GM23338 (cell line): Measurements from ENCODE around the gene TMEM273. TPM values are rescaled to one million over a fixed set of nuclear protein-coding genes. Genes with fewer than 3 reads are reported as not detected.

ENCODE experiments used
- ATAC-seq: fragments of 200-7000 bp; cut with Tn5 transposase; 3 replicates; pipeline ENCODE4 v1.9.1; 2020
- DNase-seq: peaks from one replicate; pipeline ENCODE4 v3.0.0-alpha.2; 2015; ENCODE audit warnings: low spot score
- H2AFZ ChIP-seq: fragments of 200-600 bp; sonication (generic); 2 replicates; pipeline ENCODE4 v1.8.0; 2016; ENCODE audit warnings: antibody characterized with exemption, mild to moderate bottlenecking, moderate library complexity
- H3F3A ChIP-seq: fragments of 200-600 bp; sonication (generic); replicated peaks from 2 replicates; pipeline ENCODE4 v1.8.0; 2017; ENCODE audit warnings: antibody characterized with exemption, mixed run types, low read depth
- H3K27ac ChIP-seq: fragments of 200-600 bp; sonication (generic); 2 replicates; pipeline ENCODE4 v1.6.1; 2016; ENCODE audit warnings: low read depth
- H3K27me3 ChIP-seq: fragments of 200-600 bp; sonication (generic); 2 replicates; pipeline ENCODE4 v1.8.0; 2016; ENCODE audit warnings: mild to moderate bottlenecking, mixed run types, moderate library complexity; ENCODE audit not compliant: insufficient read depth
- H3K36me3 ChIP-seq: fragments of 200-600 bp; sonication (generic); 2 replicates; pipeline ENCODE4 v1.8.0; 2016; ENCODE audit warnings: mild to moderate bottlenecking; ENCODE audit not compliant: insufficient read depth
- H3K4me1 ChIP-seq: fragments of 200-600 bp; sonication (generic); 2 replicates; pipeline ENCODE4 v1.8.0; 2016; ENCODE audit warnings: mild to moderate bottlenecking, moderate library complexity; ENCODE audit not compliant: insufficient read depth
- H3K4me2 ChIP-seq: fragments of 200-600 bp; sonication (generic); 2 replicates; pipeline ENCODE4 v1.7.1; 2017; ENCODE audit warnings: mixed run types
- H3K4me3 ChIP-seq: fragments of 200-600 bp; sonication (generic); 2 replicates; pipeline ENCODE4 v1.6.1; 2016; ENCODE audit warnings: mixed run types
- H3K79me2 ChIP-seq: fragments of 200-600 bp; sonication (generic); replicated peaks from 2 replicates; pipeline ENCODE4 v1.8.0; 2017; ENCODE audit warnings: mild to moderate bottlenecking; ENCODE audit not compliant: insufficient read depth
- H3K9me2 ChIP-seq: fragments of 200-600 bp; sonication (generic); 2 replicates; pipeline ENCODE4 v1.8.0; 2017; ENCODE audit not compliant: insufficient read depth
- H4K20me1 ChIP-seq: fragments of 200-600 bp; sonication (generic); replicated peaks from 2 replicates; pipeline ENCODE4 v1.8.0; 2017; ENCODE audit warnings: mild to moderate bottlenecking; ENCODE audit not compliant: insufficient read depth
- H3K27ac Mint-ChIP-seq: 2 replicates; pipeline ENCODE4 v1.8.0; 2020; ENCODE audit warnings: inconsistent platforms, mild to moderate bottlenecking, moderate library complexity, mixed read lengths
- H3K27me3 Mint-ChIP-seq: 3 replicates; pipeline ENCODE4 v1.8.0; 2022; ENCODE audit warnings: low read depth, mild to moderate bottlenecking, moderate library complexity, mixed read lengths, inconsistent platforms; ENCODE audit not compliant: insufficient read depth, poor library complexity
- H3K36me3 Mint-ChIP-seq: 3 replicates; pipeline ENCODE4 v1.8.0; 2021; ENCODE audit warnings: low read depth, mild to moderate bottlenecking, inconsistent platforms, moderate library complexity, mixed read lengths
- H3K4me1 Mint-ChIP-seq: 3 replicates; pipeline ENCODE4 v1.8.0; 2020; ENCODE audit warnings: mild to moderate bottlenecking, inconsistent platforms, mixed read lengths
- H3K4me3 Mint-ChIP-seq: 3 replicates; pipeline ENCODE4 v1.8.0; 2021; ENCODE audit warnings: moderate library complexity, mild to moderate bottlenecking, inconsistent platforms, mixed read lengths
- H3K9me3 Mint-ChIP-seq: 3 replicates; pipeline ENCODE4 v1.8.0; 2020; ENCODE audit warnings: moderate library complexity, mild to moderate bottlenecking, inconsistent platforms, mixed read lengths
- EZH2 ChIP-seq: fragments of 200-600 bp; sonication (generic); IDR thresholded peaks from one replicate; pipeline ENCODE4 v1.8.0; 2017; ENCODE audit warnings: antibody characterized with exemption, mild to moderate bottlenecking, low read depth; ENCODE audit not compliant: unreplicated experiment
- EZH2phosphoT487 ChIP-seq: fragments of 200-600 bp; sonication (generic); IDR thresholded peaks from one replicate; pipeline ENCODE4 v1.8.1; 2018; ENCODE audit warnings: antibody characterized with exemption; ENCODE audit not compliant: unreplicated experiment
- NANOG ChIP-seq: IDR thresholded peaks from 2 replicates; pipeline ENCODE4 v1.6.1; 2016; ENCODE audit warnings: antibody characterized with exemption, borderline replicate concordance
- STAT1 ChIP-seq: IDR thresholded peaks from one replicate; pipeline ENCODE4 v1.6.1; 2016; ENCODE audit warnings: antibody characterized with exemption; ENCODE audit not compliant: unreplicated experiment
- ZNF331 ChIP-seq: fragments of 250-450 bp; sonication (Bioruptor Pico); IDR thresholded peaks from 2 replicates; pipeline ENCODE4 v1.5.0; 2020; ENCODE audit warnings: low read depth, mild to moderate bottlenecking, moderate library complexity
- polyA plus RNA-seq: library from polyadenylated mRNA; unstranded; fragments of >200 nt; fragmentation: Nextera tagmentation; extraction: Ambion mirVana; gene quantifications from 2 replicates; pipeline ENCODE4 v1.2.1, GENCODE V29; 2016
- total RNA-seq: library from RNA; depleted of rRNA; stranded (reverse); fragments of >200 nt; shearing (Covaris generic); gene quantifications from 2 replicates; pipeline ENCODE4 v1.2.3, GENCODE V29; 2014
- TF ChIP-seq, protein P1 (sequence below): IDR thresholded peaks from one replicate; pipeline ENCODE4 v1.6.1; 2018; ENCODE audit warnings: antibody characterized with exemption; ENCODE audit not compliant: unreplicated experiment
- TF ChIP-seq, protein P2 (sequence below): fragments of 250-450 bp; sonication (Bioruptor Pico); IDR thresholded peaks from 2 replicates; pipeline ENCODE4 v1.5.0; 2020; ENCODE audit warnings: mild to moderate bottlenecking, moderate library complexity
- TF ChIP-seq, protein P3 (sequence below), 2 experiments: fragments of 200-600 bp in 1 of 2; sonication (generic) in 1 of 2; conservative IDR thresholded peaks; 2 replicates each; pipeline versions ENCODE4 v1.5.1 to v1.6.1; 2016 to 2017; ENCODE audit warnings: antibody characterized with exemption in 2 of 2, low read depth in 2 of 2, mild to moderate bottlenecking in 2 of 2, moderate library complexity in 1 of 2

TMEM273 gene
- total and polyA plus RNA-seq, 2 experiments from 2014 or later: not detected

DNA sequence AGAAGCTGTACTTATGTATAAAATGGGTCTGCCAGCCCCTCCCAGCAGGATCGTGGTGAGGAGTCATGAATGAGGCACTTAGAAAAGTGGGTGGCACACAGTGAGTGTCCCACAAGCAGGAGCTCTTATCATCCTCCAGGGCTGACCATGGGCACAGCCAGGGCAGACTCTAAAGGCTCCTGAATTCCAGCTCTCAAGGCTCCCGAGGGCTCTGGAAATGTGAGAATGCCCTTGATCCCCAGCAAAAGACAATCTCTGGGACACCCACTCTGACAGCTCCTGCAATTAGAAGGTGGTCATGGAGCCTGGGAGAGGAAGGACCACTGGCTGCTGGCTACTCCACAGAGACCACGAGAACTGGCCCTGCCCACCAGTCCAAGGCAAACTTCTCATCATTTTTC lies 74.5 kb downstream of the TMEM273 start:
- no peaks in the 10 kb centered on the region for H3K36me3 ChIP-seq
- no peak for DNase-seq

More for the DNA sequence above, 74.5 kb downstream of the TMEM273 start:
- H3K27ac ChIP-seq: no peak overlapping the region
- Mint-ChIP-seq H3K36me3 (no peaks in the 10 kb centered on the region), H3K27me3 (peaks cover 10% of the 10 kb centered on the region), H3K27ac (no peak overlapping the region), H3K4me1 (peaks cover 8% of the 10 kb centered on the region), H3K4me3 (no peak overlapping the region), H3K9me3 (no peaks in the 10 kb centered on the region)
- no peak for TF ChIP-seq ZNF331
- TF ChIP-seq, protein P1, sequence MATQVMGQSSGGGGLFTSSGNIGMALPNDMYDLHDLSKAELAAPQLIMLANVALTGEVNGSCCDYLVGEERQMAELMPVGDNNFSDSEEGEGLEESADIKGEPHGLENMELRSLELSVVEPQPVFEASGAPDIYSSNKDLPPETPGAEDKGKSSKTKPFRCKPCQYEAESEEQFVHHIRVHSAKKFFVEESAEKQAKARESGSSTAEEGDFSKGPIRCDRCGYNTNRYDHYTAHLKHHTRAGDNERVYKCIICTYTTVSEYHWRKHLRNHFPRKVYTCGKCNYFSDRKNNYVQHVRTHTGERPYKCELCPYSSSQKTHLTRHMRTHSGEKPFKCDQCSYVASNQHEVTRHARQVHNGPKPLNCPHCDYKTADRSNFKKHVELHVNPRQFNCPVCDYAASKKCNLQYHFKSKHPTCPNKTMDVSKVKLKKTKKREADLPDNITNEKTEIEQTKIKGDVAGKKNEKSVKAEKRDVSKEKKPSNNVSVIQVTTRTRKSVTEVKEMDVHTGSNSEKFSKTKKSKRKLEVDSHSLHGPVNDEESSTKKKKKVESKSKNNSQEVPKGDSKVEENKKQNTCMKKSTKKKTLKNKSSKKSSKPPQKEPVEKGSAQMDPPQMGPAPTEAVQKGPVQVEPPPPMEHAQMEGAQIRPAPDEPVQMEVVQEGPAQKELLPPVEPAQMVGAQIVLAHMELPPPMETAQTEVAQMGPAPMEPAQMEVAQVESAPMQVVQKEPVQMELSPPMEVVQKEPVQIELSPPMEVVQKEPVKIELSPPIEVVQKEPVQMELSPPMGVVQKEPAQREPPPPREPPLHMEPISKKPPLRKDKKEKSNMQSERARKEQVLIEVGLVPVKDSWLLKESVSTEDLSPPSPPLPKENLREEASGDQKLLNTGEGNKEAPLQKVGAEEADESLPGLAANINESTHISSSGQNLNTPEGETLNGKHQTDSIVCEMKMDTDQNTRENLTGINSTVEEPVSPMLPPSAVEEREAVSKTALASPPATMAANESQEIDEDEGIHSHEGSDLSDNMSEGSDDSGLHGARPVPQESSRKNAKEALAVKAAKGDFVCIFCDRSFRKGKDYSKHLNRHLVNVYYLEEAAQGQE: no peak
- TF ChIP-seq, protein P2, sequence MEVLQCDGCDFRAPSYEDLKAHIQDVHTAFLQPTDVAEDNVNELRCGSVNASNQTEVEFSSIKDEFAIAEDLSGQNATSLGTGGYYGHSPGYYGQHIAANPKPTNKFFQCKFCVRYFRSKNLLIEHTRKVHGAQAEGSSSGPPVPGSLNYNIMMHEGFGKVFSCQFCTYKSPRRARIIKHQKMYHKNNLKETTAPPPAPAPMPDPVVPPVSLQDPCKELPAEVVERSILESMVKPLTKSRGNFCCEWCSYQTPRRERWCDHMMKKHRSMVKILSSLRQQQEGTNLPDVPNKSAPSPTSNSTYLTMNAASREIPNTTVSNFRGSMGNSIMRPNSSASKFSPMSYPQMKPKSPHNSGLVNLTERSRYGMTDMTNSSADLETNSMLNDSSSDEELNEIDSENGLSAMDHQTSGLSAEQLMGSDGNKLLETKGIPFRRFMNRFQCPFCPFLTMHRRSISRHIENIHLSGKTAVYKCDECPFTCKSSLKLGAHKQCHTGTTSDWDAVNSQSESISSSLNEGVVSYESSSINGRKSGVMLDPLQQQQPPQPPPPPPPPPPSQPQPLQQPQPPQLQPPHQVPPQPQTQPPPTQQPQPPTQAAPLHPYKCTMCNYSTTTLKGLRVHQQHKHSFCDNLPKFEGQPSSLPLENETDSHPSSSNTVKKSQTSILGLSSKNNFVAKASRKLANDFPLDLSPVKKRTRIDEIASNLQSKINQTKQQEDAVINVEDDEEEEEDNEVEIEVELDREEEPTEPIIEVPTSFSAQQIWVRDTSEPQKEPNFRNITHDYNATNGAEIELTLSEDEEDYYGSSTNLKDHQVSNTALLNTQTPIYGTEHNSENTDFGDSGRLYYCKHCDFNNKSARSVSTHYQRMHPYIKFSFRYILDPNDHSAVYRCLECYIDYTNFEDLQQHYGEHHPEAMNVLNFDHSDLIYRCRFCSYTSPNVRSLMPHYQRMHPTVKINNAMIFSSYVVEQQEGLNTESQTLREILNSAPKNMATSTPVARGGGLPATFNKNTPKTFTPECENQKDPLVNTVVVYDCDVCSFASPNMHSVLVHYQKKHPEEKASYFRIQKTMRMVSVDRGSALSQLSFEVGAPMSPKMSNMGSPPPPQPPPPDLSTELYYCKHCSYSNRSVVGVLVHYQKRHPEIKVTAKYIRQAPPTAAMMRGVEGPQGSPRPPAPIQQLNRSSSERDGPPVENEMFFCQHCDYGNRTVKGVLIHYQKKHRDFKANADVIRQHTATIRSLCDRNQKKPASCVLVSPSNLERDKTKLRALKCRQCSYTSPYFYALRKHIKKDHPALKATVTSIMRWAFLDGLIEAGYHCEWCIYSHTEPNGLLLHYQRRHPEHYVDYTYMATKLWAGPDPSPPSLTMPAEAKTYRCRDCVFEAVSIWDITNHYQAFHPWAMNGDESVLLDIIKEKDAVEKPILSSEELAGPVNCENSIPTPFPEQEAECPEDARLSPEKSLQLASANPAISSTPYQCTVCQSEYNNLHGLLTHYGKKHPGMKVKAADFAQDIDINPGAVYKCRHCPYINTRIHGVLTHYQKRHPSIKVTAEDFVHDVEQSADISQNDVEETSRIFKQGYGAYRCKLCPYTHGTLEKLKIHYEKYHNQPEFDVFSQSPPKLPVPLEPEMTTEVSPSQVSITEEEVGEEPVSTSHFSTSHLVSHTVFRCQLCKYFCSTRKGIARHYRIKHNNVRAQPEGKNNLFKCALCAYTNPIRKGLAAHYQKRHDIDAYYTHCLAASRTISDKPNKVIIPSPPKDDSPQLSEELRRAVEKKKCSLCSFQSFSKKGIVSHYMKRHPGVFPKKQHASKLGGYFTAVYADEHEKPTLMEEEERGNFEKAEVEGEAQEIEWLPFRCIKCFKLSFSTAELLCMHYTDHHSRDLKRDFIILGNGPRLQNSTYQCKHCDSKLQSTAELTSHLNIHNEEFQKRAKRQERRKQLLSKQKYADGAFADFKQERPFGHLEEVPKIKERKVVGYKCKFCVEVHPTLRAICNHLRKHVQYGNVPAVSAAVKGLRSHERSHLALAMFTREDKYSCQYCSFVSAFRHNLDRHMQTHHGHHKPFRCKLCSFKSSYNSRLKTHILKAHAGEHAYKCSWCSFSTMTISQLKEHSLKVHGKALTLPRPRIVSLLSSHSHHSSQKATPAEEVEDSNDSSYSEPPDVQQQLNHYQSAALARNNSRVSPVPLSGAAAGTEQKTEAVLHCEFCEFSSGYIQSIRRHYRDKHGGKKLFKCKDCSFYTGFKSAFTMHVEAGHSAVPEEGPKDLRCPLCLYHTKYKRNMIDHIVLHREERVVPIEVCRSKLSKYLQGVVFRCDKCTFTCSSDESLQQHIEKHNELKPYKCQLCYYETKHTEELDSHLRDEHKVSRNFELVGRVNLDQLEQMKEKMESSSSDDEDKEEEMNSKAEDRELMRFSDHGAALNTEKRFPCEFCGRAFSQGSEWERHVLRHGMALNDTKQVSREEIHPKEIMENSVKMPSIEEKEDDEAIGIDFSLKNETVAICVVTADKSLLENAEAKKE (CRISPR knock-in tag): no peak
- no peak for TF ChIP-seq STAT1
- TF ChIP-seq, protein P3, sequence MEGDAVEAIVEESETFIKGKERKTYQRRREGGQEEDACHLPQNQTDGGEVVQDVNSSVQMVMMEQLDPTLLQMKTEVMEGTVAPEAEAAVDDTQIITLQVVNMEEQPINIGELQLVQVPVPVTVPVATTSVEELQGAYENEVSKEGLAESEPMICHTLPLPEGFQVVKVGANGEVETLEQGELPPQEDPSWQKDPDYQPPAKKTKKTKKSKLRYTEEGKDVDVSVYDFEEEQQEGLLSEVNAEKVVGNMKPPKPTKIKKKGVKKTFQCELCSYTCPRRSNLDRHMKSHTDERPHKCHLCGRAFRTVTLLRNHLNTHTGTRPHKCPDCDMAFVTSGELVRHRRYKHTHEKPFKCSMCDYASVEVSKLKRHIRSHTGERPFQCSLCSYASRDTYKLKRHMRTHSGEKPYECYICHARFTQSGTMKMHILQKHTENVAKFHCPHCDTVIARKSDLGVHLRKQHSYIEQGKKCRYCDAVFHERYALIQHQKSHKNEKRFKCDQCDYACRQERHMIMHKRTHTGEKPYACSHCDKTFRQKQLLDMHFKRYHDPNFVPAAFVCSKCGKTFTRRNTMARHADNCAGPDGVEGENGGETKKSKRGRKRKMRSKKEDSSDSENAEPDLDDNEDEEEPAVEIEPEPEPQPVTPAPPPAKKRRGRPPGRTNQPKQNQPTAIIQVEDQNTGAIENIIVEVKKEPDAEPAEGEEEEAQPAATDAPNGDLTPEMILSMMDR (conservative IDR thresholded peaks at IDR 0.05; ENCODE audit: low read depth in 2 of 2): no peak
- no peak for TF ChIP-seq EZH2phosphoT487
- TF ChIP-seq EZH2: no peak
- no peak for TF ChIP-seq NANOG
- H3F3A ChIP-seq: no peaks in the 10 kb centered on the region
- H3K9me2 ChIP-seq: no peaks in the 10 kb centered on the region
- peaks cover 11% of the 10 kb centered on the region for H3K27me3 ChIP-seq
- no peak overlapping the region for H2AFZ ChIP-seq
- ATAC-seq: no peak
- no peaks in the 10 kb centered on the region for H4K20me1 ChIP-seq
- H3K4me3 ChIP-seq: no peak overlapping the region
- no peaks in the 10 kb centered on the region for H3K4me1 ChIP-seq
- no peak overlapping the region for H3K4me2 ChIP-seq
- H3K79me2 ChIP-seq: no peaks in the 10 kb centered on the region
